Trophoblast cell (in vitro differentiated cells and primary cell): Measurements from ENCODE around the gene AHNAK.
"Not testable (repeated sequence)": the region's sequence is repeated elsewhere in the genome, so short reads cannot be mapped to it uniquely, and the experiment has no call there.

Experiments used
- DNase-seq, 2 donors: peaks; one replicate each; pipeline ENCODE4 v3.0.0-alpha.2; 2016
- H2AFZ ChIP-seq: 2 replicates; pipeline ENCODE4 v1.6.1; 2013; ENCODE audit warnings: low read length, moderate library complexity, mild to moderate bottlenecking; ENCODE audit not compliant: insufficient read depth, poor library complexity
- H2AK5ac ChIP-seq: 2 replicates; pipeline ENCODE4 v1.6.1; 2013; ENCODE audit warnings: mild to moderate bottlenecking, low read length
- H2BK120ac ChIP-seq: 2 replicates; pipeline ENCODE4 v1.6.1; 2013; ENCODE audit warnings: low read length, mild to moderate bottlenecking, moderate library complexity; ENCODE audit not compliant: insufficient read depth, poor library complexity
- H2BK12ac ChIP-seq: 2 replicates; pipeline ENCODE4 v1.6.1; 2013; ENCODE audit warnings: mild to moderate bottlenecking, low read length, moderate library complexity
- H2BK5ac ChIP-seq: 2 replicates; pipeline ENCODE4 v1.6.1; 2013; ENCODE audit warnings: low read length, low read depth, moderate library complexity, mild to moderate bottlenecking; ENCODE audit not compliant: poor library complexity
- H3K14ac ChIP-seq: 2 replicates; pipeline ENCODE4 v1.6.1; 2013; ENCODE audit warnings: mild to moderate bottlenecking, low read length
- H3K18ac ChIP-seq: 2 replicates; pipeline ENCODE4 v1.6.1; 2013; ENCODE audit warnings: mild to moderate bottlenecking, low read length
- H3K23ac ChIP-seq: 2 replicates; pipeline ENCODE4 v1.6.1; 2013; ENCODE audit warnings: low read length
- H3K27ac ChIP-seq: 2 replicates; pipeline ENCODE4 v1.5.1; 2013; ENCODE audit warnings: low read depth, mild to moderate bottlenecking, inconsistent platforms, low read length, moderate library complexity
- H3K27me3 ChIP-seq: 2 replicates; pipeline ENCODE4 v1.6.1; 2013; ENCODE audit warnings: inconsistent platforms, mild to moderate bottlenecking, low read length, moderate library complexity; ENCODE audit not compliant: insufficient read depth
- H3K36me3 ChIP-seq, 2 experiments: 1 replicate in 1 of 2; 2 replicates in 1 of 2; pipeline ENCODE4 v1.6.1; 2013; ENCODE audit warnings: low read length in 2 of 2, mild to moderate bottlenecking in 2 of 2, moderate library complexity in 1 of 2; ENCODE audit not compliant: insufficient read depth in 2 of 2, control insufficient read depth in 1 of 2
- H3K4ac ChIP-seq: 2 replicates; pipeline ENCODE4 v1.6.1; 2013; ENCODE audit warnings: low read depth, mild to moderate bottlenecking, low read length, moderate library complexity
- H3K4me1 ChIP-seq, 2 experiments: 1 replicate in 1 of 2; 2 replicates in 1 of 2; pipeline ENCODE4 v1.6.1; 2013; ENCODE audit warnings: low read length in 2 of 2, mild to moderate bottlenecking in 2 of 2, moderate library complexity in 1 of 2; ENCODE audit not compliant: insufficient read depth in 2 of 2, control insufficient read depth in 1 of 2
- H3K4me2 ChIP-seq: 2 replicates; pipeline ENCODE4 v1.6.1; 2013; ENCODE audit warnings: inconsistent platforms, mild to moderate bottlenecking, low read length, moderate library complexity
- H3K4me3 ChIP-seq: 2 replicates; pipeline ENCODE4 v1.5.1; 2013; ENCODE audit warnings: mild to moderate bottlenecking, low read depth, low read length, inconsistent platforms
- H3K79me1 ChIP-seq: one replicate; pipeline ENCODE4 v1.6.1; 2013; ENCODE audit warnings: low read length
- H3K79me2 ChIP-seq: 2 replicates; pipeline ENCODE4 v1.6.1; 2013; ENCODE audit warnings: low read length, mild to moderate bottlenecking; ENCODE audit not compliant: control insufficient read depth, insufficient read depth, poor library complexity
- H3K9ac ChIP-seq: 2 replicates; pipeline ENCODE4 v1.6.1; 2013; ENCODE audit warnings: mild to moderate bottlenecking, low read length
- H3K9me3 ChIP-seq: 2 replicates; pipeline ENCODE4 v1.6.1; 2013; ENCODE audit warnings: low read depth, mild to moderate bottlenecking, control low read depth, inconsistent platforms, low read length; ENCODE audit not compliant: insufficient read depth
- H4K12ac ChIP-seq: 2 replicates; pipeline ENCODE4 v1.6.1; 2013; ENCODE audit warnings: low read depth, mild to moderate bottlenecking, low read length, moderate library complexity
- H4K8ac ChIP-seq: 2 replicates; pipeline ENCODE4 v1.6.1; 2013; ENCODE audit warnings: low read depth, mild to moderate bottlenecking, low read length, moderate library complexity
- H4K91ac ChIP-seq: one replicate; pipeline ENCODE4 v1.6.1; 2013; ENCODE audit warnings: low read depth, mild to moderate bottlenecking, low read length, moderate library complexity
- WGBS: extraction: QIAGEN DNeasy Blood & Tissue Kit; methylation state at CpG from one replicate; pipeline ENCODE4 v1.1.7; 2013; ENCODE audit warnings: missing lambda C conversion rate; ENCODE audit not compliant: insufficient read length, insufficient coverage; ENCODE audit errors: extremely low coverage; 5-methylcytosine and 5-hydroxymethylcytosine counted together

AHNAK gene

GRCh38 chr11:62566247-62566646 is 19.6 kb upstream of the AHNAK start:
- Histone ChIP-seq H2BK120ac (no peak overlapping the region), H3K18ac (no peak overlapping the region), H3K4me1 (no peaks in the 10 kb centered on the region), H3K27me3 (no peaks in the 10 kb centered on the region), H4K12ac (no peak overlapping the region), H3K4ac (no peak overlapping the region), H3K9ac (no peak overlapping the region), H2AK5ac (no peak overlapping the region), H2BK5ac (no peak overlapping the region), H4K91ac (no peak overlapping the region), H3K79me1 (no peaks in the 10 kb centered on the region), H3K9me3 (no peaks in the 10 kb centered on the region), H3K23ac (no peak overlapping the region), H3K14ac (no peak overlapping the region), H3K4me3 (no peak overlapping the region), H2BK12ac (no peak overlapping the region), H3K79me2 (no peaks in the 10 kb centered on the region), H4K8ac (no peak overlapping the region), H3K4me2 (no peak overlapping the region), H3K36me3 (peaks cover 50 to 76% of the 10 kb centered on the region in 2 experiments), H2AFZ (no peak overlapping the region), H3K27ac (no peak overlapping the region)
- DNase-seq: no peak
- WGBS: no CpG with 5 or more reads among the region's 8 CpGs

DNA sequence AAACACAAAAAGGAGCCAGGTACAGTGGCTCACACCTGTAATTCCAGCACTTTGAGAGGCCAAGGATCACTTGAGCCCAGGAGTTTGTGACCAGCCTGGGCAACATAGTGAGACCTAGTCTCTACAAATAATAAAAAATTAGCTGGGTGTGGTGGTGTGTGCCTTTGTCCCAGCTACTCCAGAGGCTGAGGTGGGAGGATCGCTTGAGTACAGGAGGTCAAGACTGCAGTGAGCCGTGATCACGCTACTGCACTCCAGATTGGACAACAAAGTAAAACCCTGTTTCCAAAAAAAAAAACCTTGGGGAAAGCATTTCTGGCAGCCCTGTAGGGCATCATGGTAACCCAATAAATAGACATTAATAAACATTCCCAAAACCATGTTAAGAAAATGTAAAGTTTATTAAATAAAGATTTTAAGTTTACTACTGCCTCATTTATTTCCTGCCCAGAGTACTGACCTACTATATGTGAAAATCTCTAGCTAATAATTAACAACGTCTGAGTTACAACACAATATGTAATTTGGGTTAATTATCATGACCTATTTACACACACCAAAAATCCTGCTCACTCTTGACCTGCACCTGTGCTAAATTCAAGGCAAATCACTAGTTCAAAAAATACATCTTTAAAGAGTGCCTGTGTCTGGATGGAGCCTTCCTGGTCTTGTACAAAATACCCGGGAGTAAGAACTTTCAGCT is 18.6 kb upstream of the AHNAK start:
- no peaks in the 10 kb centered on the region for H3K79me2 ChIP-seq
- H3K4me3 ChIP-seq: no peak overlapping the region
- H4K91ac ChIP-seq: no peak overlapping the region
- H3K4me1 ChIP-seq: peaks cover 0 to under 1% of the 10 kb centered on the region in 2 experiments
- H3K79me1 ChIP-seq: no peaks in the 10 kb centered on the region
- no peak overlapping the region for H2BK12ac ChIP-seq
- no peak overlapping the region for H4K8ac ChIP-seq
- H3K14ac ChIP-seq: no peak overlapping the region
- H3K9me3 ChIP-seq: no peaks in the 10 kb centered on the region
- WGBS: no CpG with 5 or more reads among the region's 5 CpGs
- no peak overlapping the region for H3K4me2 ChIP-seq
- DNase-seq: no peak
- H3K27me3 ChIP-seq: no peaks in the 10 kb centered on the region
- H3K23ac ChIP-seq: no peak overlapping the region
- H3K18ac ChIP-seq: no peak overlapping the region
- H3K27ac ChIP-seq: no peak overlapping the region
- H2AK5ac ChIP-seq: no peak overlapping the region
- H4K12ac ChIP-seq: no peak overlapping the region
- H2BK120ac ChIP-seq: no peak overlapping the region
- no peak overlapping the region for H2BK5ac ChIP-seq
- no peak overlapping the region for H3K9ac ChIP-seq
- no peak overlapping the region for H2AFZ ChIP-seq
- H3K4ac ChIP-seq: no peak overlapping the region
- peaks cover 42 to 67% of the 10 kb centered on the region in 2 experiments for H3K36me3 ChIP-seq

- H2AK5ac ChIP-seq, H3K79me2 ChIP-seq: not testable (repeated sequence)
- WGBS: no CpG with 5 or more reads among the region's 3 CpGs
Observed at GRCh38 chr11:62561677-62562230, 15.1 kb upstream of the AHNAK start.

DNA sequence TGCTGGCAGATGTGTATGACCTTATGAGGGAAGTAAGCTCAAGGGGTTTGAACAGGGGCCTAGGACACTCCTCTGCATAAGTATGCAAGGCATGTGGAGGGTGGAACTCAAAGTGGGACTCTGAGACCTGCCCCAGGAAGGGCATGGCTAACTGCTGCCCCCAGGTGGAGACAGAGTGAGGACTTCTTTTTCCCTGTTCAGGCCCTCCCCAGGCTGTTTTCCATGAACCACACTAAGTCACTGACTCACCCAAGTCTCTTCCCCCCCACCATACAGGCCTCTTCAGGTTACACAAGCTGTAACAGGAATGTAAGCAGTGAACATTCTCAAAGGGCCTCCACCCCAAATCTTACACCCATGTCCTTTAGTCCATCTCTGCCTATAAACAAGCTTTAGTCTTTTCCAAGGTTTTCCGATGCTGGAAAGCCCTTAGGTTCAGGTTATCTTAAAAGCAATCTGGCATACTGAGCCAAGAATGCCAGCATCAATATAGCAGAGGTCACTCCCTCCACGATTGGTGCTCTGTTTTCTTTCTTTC is 14.0 kb upstream of the AHNAK start:
- no peak overlapping the region for H2BK12ac ChIP-seq
- peak overlapping the region; percentile 48 for H3K27ac ChIP-seq
- no peak overlapping the region for H2AFZ ChIP-seq
- no peak overlapping the region for H2AK5ac ChIP-seq
- H3K9ac ChIP-seq: no peak overlapping the region
- no peaks in the 10 kb centered on the region for H3K79me2 ChIP-seq
- H3K36me3 ChIP-seq: peaks cover 33 to 54% of the 10 kb centered on the region in 2 experiments
- H3K79me1 ChIP-seq: peaks cover 8% of the 10 kb centered on the region
- no peak overlapping the region for H3K14ac ChIP-seq
- no peak overlapping the region for H4K12ac ChIP-seq
- H3K4ac ChIP-seq: no peak overlapping the region
- H3K4me3 ChIP-seq: no peak overlapping the region
- H2BK120ac ChIP-seq: no peak overlapping the region
- DNase-seq: peak; percentile 98 to 99
- H3K27me3 ChIP-seq: no peaks in the 10 kb centered on the region
- H3K4me1 ChIP-seq: peaks cover 25 to 26% of the 10 kb centered on the region in 2 experiments
- no peak overlapping the region for H2BK5ac ChIP-seq
- no CpG with 5 or more reads among the region's 2 CpGs for WGBS
- no peaks in the 10 kb centered on the region for H3K9me3 ChIP-seq
- no peak overlapping the region for H3K18ac ChIP-seq
- no peak overlapping the region for H3K4me2 ChIP-seq
- no peak overlapping the region for H4K91ac ChIP-seq
- H4K8ac ChIP-seq: no peak overlapping the region
- H3K23ac ChIP-seq: no peak overlapping the region

More at GRCh38 chr11:62561677-62562230, 15.1 kb upstream of the AHNAK start:
- H3K27ac ChIP-seq, H3K4ac ChIP-seq, H4K8ac ChIP-seq, H3K9me3 ChIP-seq, H3K4me3 ChIP-seq, H3K4me2 ChIP-seq, H4K91ac ChIP-seq, H4K12ac ChIP-seq, H3K27me3 ChIP-seq, H2BK120ac ChIP-seq, H3K79me1 ChIP-seq, H3K23ac ChIP-seq, H3K14ac ChIP-seq, H3K18ac ChIP-seq, H2AFZ ChIP-seq, H2BK12ac ChIP-seq, H2BK5ac ChIP-seq, H3K9ac ChIP-seq: not testable (repeated sequence)
- Histone ChIP-seq H3K36me3 (peaks cover 38 to 64% of the 10 kb centered on the region in 2 experiments), H3K4me1 (peaks cover 16 to 18% of the 10 kb centered on the region in 2 experiments)
- peak in 1 of 2 donors; percentile 76 for DNase-seq
